ENCODE data around the gene UBE2L6. TPM values are rescaled to one million over a fixed set of nuclear protein-coding genes. Genes with fewer than 3 reads are reported as not detected.

UBE2L6 gene
- total and polyA plus RNA-seq, 12 donors, result 34.4 to 108 (median 78.9) TPM

DNA sequence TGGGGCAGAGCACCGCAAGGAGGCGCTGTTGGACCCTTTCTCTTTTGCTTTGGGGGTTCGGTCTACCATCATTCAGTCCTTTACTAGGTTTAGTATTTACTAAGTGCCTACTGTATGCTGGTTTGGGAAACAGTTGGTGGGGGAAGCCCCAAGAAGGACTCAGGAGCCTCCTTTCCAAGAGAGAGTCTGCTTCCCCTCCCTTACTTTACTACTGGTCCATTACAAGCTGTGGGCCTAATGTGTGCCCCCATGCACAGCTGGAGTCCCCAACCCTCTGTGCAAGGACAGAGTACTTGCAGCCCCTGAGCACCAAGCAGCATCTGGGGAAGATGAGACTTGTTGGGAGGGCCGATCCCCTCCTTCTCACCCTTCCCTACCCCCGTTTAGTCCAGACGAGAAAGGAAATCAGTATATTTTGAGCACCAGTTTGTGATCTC, 876 bp upstream of the UBE2L6 start:
- Histone ChIP-seq H3K9me3 (replicated peaks in 1 of 3) (no peaks in the 10 kb centered on the region), H3K27me3 (no peaks in the 10 kb centered on the region), H3K36me3 (replicated peaks in 1 of 2) (no peaks in the 10 kb centered on the region), H3K4me3 (peak overlapping the region in 2 of 4 donors; percentile 59 to 78), H3K4me1 (replicated peaks in 1 of 2) (peaks cover 8 to 26% of the 10 kb centered on the region in 2 donors), H3K27ac (peak overlapping the region in 4 of 5 donors; percentile 69 to 85 (median 79))
- WGBS, 4 donors, result 25 to 43% (median 29%) methylated on average over 4 to 6 of the region's 6 CpGs
- intact Hi-C loops (cut with DNase I), result loop anchor here in 1 of 2 donors (5.0 kb wide), 1 partner anchor 74 kb away; no protein-coding TSS in a partner anchor
- peak in 2 of 7 donors; percentile 81 to 89 for DNase-seq
- no peak for TF ChIP-seq POLR2A (IDR thresholded peaks at IDR 0.05)
- TF ChIP-seq, protein P1, sequence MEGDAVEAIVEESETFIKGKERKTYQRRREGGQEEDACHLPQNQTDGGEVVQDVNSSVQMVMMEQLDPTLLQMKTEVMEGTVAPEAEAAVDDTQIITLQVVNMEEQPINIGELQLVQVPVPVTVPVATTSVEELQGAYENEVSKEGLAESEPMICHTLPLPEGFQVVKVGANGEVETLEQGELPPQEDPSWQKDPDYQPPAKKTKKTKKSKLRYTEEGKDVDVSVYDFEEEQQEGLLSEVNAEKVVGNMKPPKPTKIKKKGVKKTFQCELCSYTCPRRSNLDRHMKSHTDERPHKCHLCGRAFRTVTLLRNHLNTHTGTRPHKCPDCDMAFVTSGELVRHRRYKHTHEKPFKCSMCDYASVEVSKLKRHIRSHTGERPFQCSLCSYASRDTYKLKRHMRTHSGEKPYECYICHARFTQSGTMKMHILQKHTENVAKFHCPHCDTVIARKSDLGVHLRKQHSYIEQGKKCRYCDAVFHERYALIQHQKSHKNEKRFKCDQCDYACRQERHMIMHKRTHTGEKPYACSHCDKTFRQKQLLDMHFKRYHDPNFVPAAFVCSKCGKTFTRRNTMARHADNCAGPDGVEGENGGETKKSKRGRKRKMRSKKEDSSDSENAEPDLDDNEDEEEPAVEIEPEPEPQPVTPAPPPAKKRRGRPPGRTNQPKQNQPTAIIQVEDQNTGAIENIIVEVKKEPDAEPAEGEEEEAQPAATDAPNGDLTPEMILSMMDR (IDR thresholded peaks at IDR 0.05), result peak; percentile 5 to 90 (median 86)

DNA sequence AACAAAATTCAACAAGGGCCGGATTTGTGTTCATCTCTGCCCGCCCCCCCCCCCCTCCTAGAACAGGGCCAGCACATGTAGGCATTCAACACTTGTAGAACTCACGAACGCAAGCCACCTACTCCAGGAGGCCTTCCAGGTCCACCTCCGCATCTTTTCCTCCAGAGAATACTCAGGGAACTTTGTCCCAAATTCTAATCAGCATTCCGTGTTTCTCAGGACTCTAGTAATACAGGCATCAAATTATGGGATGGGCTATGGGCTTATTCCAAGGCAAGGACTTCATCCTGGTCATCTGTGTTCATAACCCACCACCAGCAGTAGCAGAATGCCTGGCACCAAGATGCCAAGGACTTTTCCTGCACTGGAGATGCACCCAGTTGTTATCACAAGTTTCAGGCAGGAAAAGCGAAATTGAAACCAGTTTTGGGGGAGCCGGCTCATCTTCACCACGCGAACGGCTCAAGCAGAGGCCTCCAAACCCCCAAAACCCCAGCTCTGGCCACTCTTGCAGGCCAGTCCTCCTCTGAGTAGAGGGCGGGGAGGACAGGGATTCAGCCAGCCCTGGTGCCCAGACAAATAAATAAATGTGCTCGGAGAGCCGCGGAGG, 462 bp downstream of the UBE2L6 start:
- H3K27ac ChIP-seq, result peak overlapping the region in 4 of 5 donors; percentile 69 to 85 (median 79)
- H3K27me3 ChIP-seq, result no peaks in the 10 kb centered on the region
- no peaks in the 10 kb centered on the region for H3K9me3 ChIP-seq (replicated peaks in 1 of 3)
- peaks cover 8 to 26% of the 10 kb centered on the region in 2 donors for H3K4me1 ChIP-seq (replicated peaks in 1 of 2)
- peak overlapping the region; percentile 59 to 98 (median 82) for H3K4me3 ChIP-seq
- DNase-seq, result peak in 3 of 7 donors; percentile 28 to 59 (median 51)
- intact Hi-C loops (cut with DNase I), result loop anchor here in 1 of 2 donors (5.0 kb wide), 1 partner anchor 75 kb away; no protein-coding TSS in a partner anchor
- WGBS, 4 donors, result 4 to 7% (median 6%) methylated on average over 13 to 15 of the region's 15 CpGs
- no peak for TF ChIP-seq POLR2A (IDR thresholded peaks at IDR 0.05)
- TF ChIP-seq, protein P1 (IDR thresholded peaks at IDR 0.05), result no peak
- H3K36me3 ChIP-seq (replicated peaks in 1 of 2), result no peaks in the 10 kb centered on the region

DNA sequence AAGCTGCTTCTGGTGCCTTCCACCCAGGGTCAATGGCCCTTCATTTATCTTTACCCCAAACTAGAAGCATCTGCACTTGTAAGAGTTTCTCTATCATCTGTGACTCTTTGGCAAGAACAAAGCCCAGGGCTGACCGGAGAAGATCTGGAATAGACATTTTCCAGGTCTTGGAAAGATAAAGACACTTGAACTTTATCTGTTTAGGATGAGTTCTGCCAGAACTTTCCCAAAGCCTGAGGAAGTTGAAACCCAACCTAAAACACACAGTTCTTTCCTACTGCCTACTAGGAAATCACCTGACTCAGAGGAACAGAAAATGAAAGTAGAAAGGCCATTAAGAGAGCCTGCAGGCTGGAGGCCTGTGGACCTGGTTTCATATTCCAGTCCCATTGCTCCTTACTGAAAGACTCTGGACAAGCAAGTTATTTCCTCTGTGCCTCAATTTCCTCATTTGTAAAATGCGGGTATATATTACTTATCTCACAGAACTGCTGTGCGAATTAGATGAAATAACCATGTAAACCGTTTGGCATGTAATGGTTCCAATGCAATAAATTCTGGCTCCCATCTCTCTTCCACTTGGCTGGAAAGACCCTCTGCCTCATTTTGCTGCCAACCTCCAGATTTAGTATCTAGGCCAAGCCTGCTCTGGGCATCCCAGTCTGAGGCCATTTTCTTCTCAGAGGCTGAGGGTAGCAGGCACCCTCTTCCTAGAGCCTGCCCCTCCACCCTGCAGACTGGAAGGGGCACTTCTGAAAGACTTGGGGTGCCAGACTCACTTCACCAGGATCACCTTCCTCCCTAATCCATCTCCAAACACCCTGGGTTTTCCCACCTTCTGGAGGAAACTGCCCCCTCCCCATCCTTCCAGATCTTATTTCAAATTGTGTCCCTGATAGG, 1.2 kb downstream of the UBE2L6 start:
- peak overlapping the region; percentile 23 to 85 (median 75) for H3K27ac ChIP-seq
- no peaks in the 10 kb centered on the region for H3K9me3 ChIP-seq (replicated peaks in 1 of 3)
- H3K36me3 ChIP-seq (replicated peaks in 1 of 2), result no peaks in the 10 kb centered on the region
- peak overlapping the region in 2 of 4 donors; percentile 12 to 78 for H3K4me3 ChIP-seq
- peak in 1 of 2 donors; percentile 7 for TF ChIP-seq POLR2A (IDR thresholded peaks at IDR 0.05)
- TF ChIP-seq, protein P1 (IDR thresholded peaks at IDR 0.05), result no peak
- intact Hi-C loops (cut with DNase I), result loop anchor here in 1 of 2 donors (5.0 kb wide), 1 partner anchor 76 kb away; no protein-coding TSS in a partner anchor
- peak in 5 of 7 donors; percentile 31 to 78 (median 38) for DNase-seq
- 23 to 37% (median 25%) methylated on average over 4 of the region's 4 CpGs for WGBS, 4 donors
- H3K4me1 ChIP-seq (replicated peaks in 1 of 2), result peaks cover 8 to 26% of the 10 kb centered on the region in 2 donors
- no peaks in the 10 kb centered on the region for H3K27me3 ChIP-seq

DNA sequence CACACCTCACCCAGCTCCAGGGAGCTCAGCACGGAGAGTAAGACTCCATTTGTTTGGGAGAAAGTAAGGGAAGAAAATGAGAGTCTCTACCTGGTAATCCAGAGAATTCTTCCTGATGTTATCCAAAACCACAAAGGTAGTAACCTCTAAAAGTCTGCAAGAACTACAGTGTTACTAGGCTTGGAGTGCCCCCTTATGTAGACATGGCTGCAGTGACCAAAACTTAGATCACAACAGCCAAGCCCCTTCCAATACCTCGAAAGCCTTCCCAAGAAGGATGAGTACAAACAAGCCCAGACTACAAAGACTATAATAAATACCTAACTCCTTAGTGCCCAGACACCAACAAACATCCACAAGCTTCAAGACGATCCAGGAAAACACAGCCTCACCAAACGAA, 4.9 kb downstream of the UBE2L6 start:
- H3K4me3 ChIP-seq, result no peak overlapping the region
- intact Hi-C loops (cut with DNase I), result no loop called here
- no peaks in the 10 kb centered on the region for H3K27me3 ChIP-seq
- peaks cover 8 to 13% of the 10 kb centered on the region in 2 donors for H3K4me1 ChIP-seq (replicated peaks in 1 of 2)
- H3K9me3 ChIP-seq (replicated peaks in 1 of 3), result no peaks in the 10 kb centered on the region
- DNase-seq, result no peak
- TF ChIP-seq POLR2A (IDR thresholded peaks at IDR 0.05), result no peak
- TF ChIP-seq, protein P1 (IDR thresholded peaks at IDR 0.05), result no peak
- peak overlapping the region in 1 of 5 donors; percentile 11 for H3K27ac ChIP-seq
- WGBS, 4 donors, result 68 to 92% (median 76%) methylated on average over 4 of the region's 4 CpGs
- H3K36me3 ChIP-seq (replicated peaks in 1 of 2), result peaks cover 0 to 24% of the 10 kb centered on the region in 2 donors
